B cell (primary cell): Measurements from ENCODE around the gene LONP2. TPM values are rescaled to one million over a fixed set of nuclear protein-coding genes. Genes with fewer than 3 reads are reported as not detected.

ENCODE experiments used
- ATAC-seq: fragments of 200-7000 bp; cut with Tn5 transposase; one replicate; pipeline ENCODE4 v1.10.0; 2021; ENCODE audit warnings: low read depth, mild to moderate bottlenecking, moderate number of reproducible peaks, moderate library complexity
- CTCF ChIA-PET: fragments of 350-600 bp; sonication (Branson Sonifier 250); formaldehyde crosslinking; loops from one replicate; lab custom pipeline; 2021; ENCODE audit warnings: antibody characterized with exemption, inconsistent platforms; lab: Charles Lee
- POLR2A ChIA-PET: fragments of 350-600 bp; sonication (Branson Sonifier 250); formaldehyde crosslinking; loops from one replicate; lab custom pipeline; 2021; ENCODE audit warnings: antibody characterized with exemption; lab: Charles Lee
- DNase-seq: peaks from one replicate; pipeline ENCODE4 v3.0.0; 2013
- H2AFZ ChIP-seq: 2 replicates; pipeline ENCODE4 v1.6.1; 2012; ENCODE audit warnings: mild to moderate bottlenecking, low read depth, low read length; ENCODE audit not compliant: insufficient read depth, poor library complexity, severe bottlenecking
- H3K27ac ChIP-seq, 2 donors: 1 replicate in 1 of 2; 2 replicates in 1 of 2; pipeline ENCODE4 v1.5.1; 2012 to 2013; ENCODE audit warnings: low read length in 2 of 2, mild to moderate bottlenecking in 2 of 2, moderate library complexity in 1 of 2
- H3K27me3 ChIP-seq, 4 experiments: fragments of 200-600 bp in 1 of 4; sonication (generic) in 1 of 4; replicated peaks in 1 of 4; 1 replicate in 2 of 4; 2 replicates in 2 of 4; pipeline versions ENCODE4 v1.6.1 to v1.7.0; 2013 to 2016; ENCODE audit warnings: low read length in 3 of 4, mild to moderate bottlenecking in 2 of 4, mixed read lengths in 1 of 4, moderate library complexity in 1 of 4; ENCODE audit not compliant: insufficient read depth in 4 of 4, control insufficient read depth in 3 of 4; ENCODE audit errors: control extremely low read depth in 1 of 4
- H3K36me3 ChIP-seq, 2 experiments: replicated peaks in 1 of 2; 1 replicate in 1 of 2; 2 replicates in 1 of 2; pipeline versions ENCODE4 v1.6.1 to v1.7.1; 2013; ENCODE audit warnings: low read length in 1 of 2; ENCODE audit not compliant: insufficient read depth in 2 of 2, control insufficient read depth in 1 of 2; ENCODE audit errors: control extremely low read depth in 1 of 2, extremely low read depth in 1 of 2
- H3K4me1 ChIP-seq, 2 donors: fragments of 200-600 bp in 1 of 2; sonication (generic) in 1 of 2; 1 replicate in 1 of 2; 2 replicates in 1 of 2; pipeline versions ENCODE4 v1.5.1 to v1.6.1; 2013 to 2017; ENCODE audit warnings: low read length in 2 of 2; ENCODE audit not compliant: control insufficient read depth in 2 of 2, insufficient read depth in 2 of 2
- H3K4me2 ChIP-seq: replicated peaks from 2 replicates; pipeline ENCODE3; 2012; ENCODE audit warnings: mild to moderate bottlenecking, low read depth, low read length; ENCODE audit not compliant: poor library complexity, severe bottlenecking
- H3K4me3 ChIP-seq, 5 experiments: fragments of 200-600 bp in 1 of 5; sonication (generic) in 1 of 5; 1 replicate in 3 of 5; 2 replicates in 2 of 5; pipeline versions ENCODE4 v1.5.1 to v1.7.0; 2011 to 2016; ENCODE audit warnings: low read length in 4 of 5, mild to moderate bottlenecking in 4 of 5, low read depth in 2 of 5, control low read depth in 1 of 5, moderate library complexity in 1 of 5; ENCODE audit not compliant: insufficient read depth in 1 of 5; ENCODE audit errors: control extremely low read depth in 1 of 5, extremely low read depth in 1 of 5
- H3K79me2 ChIP-seq: fragments of 200-600 bp; sonication (generic); one replicate; pipeline ENCODE4 v1.6.0; 2016; ENCODE audit warnings: low read length; ENCODE audit not compliant: control insufficient read depth, insufficient read depth
- H3K9ac ChIP-seq: fragments of 200-600 bp; sonication (generic); 2 replicates; pipeline ENCODE4 v1.6.1; 2017; ENCODE audit warnings: mild to moderate bottlenecking, low read length, moderate library complexity
- H3K9me3 ChIP-seq, 3 donors: one replicate each; pipeline versions ENCODE4 v1.6.1 to v1.7.1; 2013; ENCODE audit warnings: low read length in 2 of 3; ENCODE audit not compliant: control insufficient read depth in 2 of 3, insufficient read depth in 1 of 3; ENCODE audit errors: control extremely low read depth in 1 of 3
- H4K20me1 ChIP-seq: 2 replicates; pipeline ENCODE4 v1.6.0; 2012; ENCODE audit warnings: mild to moderate bottlenecking, low read length; ENCODE audit not compliant: insufficient read depth, control insufficient read depth, poor library complexity, severe bottlenecking
- H3K27ac Mint-ChIP-seq: one replicate; pipeline ENCODE4 v1.8.0; 2021; ENCODE audit warnings: mixed read lengths
- H3K27me3 Mint-ChIP-seq: one replicate; pipeline ENCODE4 v1.8.0; 2021; ENCODE audit warnings: mixed read lengths
- H3K4me1 Mint-ChIP-seq: one replicate; pipeline ENCODE4 v1.8.0; 2021; ENCODE audit warnings: mixed read lengths
- H3K4me3 Mint-ChIP-seq: one replicate; pipeline ENCODE4 v1.8.0; 2021; ENCODE audit warnings: mixed read lengths
- H3K9me3 Mint-ChIP-seq: one replicate; pipeline ENCODE4 v1.8.0; 2022; ENCODE audit warnings: mixed read lengths; ENCODE audit not compliant: insufficient read depth
- EZH2 ChIP-seq: IDR thresholded peaks from 2 replicates; pipeline ENCODE4 v1.6.1; 2012; ENCODE audit warnings: borderline replicate concordance, low read depth, mild to moderate bottlenecking, moderate library complexity, low read length; ENCODE audit not compliant: insufficient read depth, poor library complexity, severe bottlenecking
- WGBS: methylation state at CpG from one replicate; pipeline ENCODE4 v1.1.5; 2013; ENCODE audit warnings: missing lambda C conversion rate; ENCODE audit not compliant: insufficient coverage; 5-methylcytosine and 5-hydroxymethylcytosine counted together
- intact Hi-C: fragments of 100-400 bp; cut with micrococcal nuclease; formaldehyde crosslinking; loops from one replicate; pipeline ENCODE4 v1.10.0; 2022
- polyA minus RNA-seq: library from RNA; depleted of rRNA, polyadenylated mRNA; stranded (reverse); fragments of >200 nt; gene quantifications from 2 replicates; pipeline ENCODE4 v1.2.3, GENCODE V29; 2012
- polyA plus RNA-seq: library from polyadenylated mRNA; depleted of rRNA; stranded (reverse); fragments of >200 nt; gene quantifications from 2 replicates; pipeline ENCODE4 v1.2.3, GENCODE V29; 2012
- total RNA-seq, 2 donors: library from RNA; stranded (reverse); fragments of 120-200 nt in 1 of 2; gene quantifications; 1 replicate in 1 of 2; 2 replicates in 1 of 2; pipeline versions ENCODE4 v1.2.3 to v1.2.4, GENCODE V29; 2013 to 2022
- TF ChIP-seq, protein P1 (sequence below): fragments of 200-600 bp; IDR thresholded peaks from one replicate; pipeline ENCODE4 v1.8.0; 2022; ENCODE audit warnings: antibody characterized with exemption, mild to moderate bottlenecking

LONP2 gene, protein sequence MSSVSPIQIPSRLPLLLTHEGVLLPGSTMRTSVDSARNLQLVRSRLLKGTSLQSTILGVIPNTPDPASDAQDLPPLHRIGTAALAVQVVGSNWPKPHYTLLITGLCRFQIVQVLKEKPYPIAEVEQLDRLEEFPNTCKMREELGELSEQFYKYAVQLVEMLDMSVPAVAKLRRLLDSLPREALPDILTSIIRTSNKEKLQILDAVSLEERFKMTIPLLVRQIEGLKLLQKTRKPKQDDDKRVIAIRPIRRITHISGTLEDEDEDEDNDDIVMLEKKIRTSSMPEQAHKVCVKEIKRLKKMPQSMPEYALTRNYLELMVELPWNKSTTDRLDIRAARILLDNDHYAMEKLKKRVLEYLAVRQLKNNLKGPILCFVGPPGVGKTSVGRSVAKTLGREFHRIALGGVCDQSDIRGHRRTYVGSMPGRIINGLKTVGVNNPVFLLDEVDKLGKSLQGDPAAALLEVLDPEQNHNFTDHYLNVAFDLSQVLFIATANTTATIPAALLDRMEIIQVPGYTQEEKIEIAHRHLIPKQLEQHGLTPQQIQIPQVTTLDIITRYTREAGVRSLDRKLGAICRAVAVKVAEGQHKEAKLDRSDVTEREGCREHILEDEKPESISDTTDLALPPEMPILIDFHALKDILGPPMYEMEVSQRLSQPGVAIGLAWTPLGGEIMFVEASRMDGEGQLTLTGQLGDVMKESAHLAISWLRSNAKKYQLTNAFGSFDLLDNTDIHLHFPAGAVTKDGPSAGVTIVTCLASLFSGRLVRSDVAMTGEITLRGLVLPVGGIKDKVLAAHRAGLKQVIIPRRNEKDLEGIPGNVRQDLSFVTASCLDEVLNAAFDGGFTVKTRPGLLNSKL
- 84.2 and 87.2 TPM in 2 replicates for total RNA-seq
- total RNA-seq (2013) = 51.0 TPM
- polyA plus RNA-seq = 33.6 and 39.3 TPM in 2 replicates
- 33.5 and 49.2 TPM in 2 replicates for polyA minus RNA-seq

DNA sequence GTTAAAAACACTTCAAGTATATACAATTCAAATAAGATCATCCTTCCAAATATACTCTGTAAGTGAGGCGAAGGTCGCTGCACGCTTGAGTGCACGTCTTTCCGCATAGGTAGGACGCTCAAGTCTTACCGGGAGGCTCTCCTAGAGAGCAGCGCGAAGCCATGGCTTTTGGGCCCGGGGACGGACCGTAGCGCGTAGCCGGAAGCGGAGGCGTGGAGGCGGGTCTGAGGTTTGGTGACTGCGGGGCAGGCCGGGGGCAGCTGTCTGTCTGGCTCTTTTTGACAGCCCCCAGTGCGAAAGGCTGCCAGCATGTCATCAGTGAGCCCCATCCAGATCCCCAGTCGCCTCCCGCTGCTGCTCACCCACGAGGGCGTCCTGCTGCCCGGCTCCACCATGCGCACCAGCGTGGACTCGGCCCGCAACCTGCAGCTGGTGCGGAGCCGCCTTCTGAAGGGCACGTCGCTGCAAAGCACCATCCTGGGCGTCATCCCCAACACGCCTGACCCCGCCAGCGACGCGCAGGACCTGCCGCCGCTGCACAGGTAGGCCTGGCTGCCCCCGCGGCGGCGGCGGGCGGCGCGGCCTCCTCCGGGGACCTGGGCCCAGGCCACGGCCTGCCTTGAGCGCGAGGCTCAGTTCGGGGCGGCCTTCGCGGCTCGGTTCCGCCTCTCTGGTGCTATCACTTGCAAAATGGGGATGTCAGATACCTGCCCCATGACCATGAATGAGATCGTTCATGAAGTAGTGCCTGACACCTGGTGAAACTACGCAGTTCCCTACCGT is at the start of gene LONP2:
Gene LONP2 (plus strand): TSS at position 221 of the 783 bp plus-strand sequence. CDS start 89 bp downstream, at position 310.
- under 1% methylated on average over 63 of the region's 63 CpGs for WGBS
- H3K4me1 Mint-ChIP-seq = peaks cover 27% of the 10 kb centered on the region
- Histone ChIP-seq H3K79me2 (peaks cover 57% of the 10 kb centered on the region), H3K36me3 (peaks cover 0 to 5% of the 10 kb centered on the region in 2 experiments), H3K9ac (peak within 1 kb of the TSS; percentile 69), H2AFZ (peak within 1 kb of the TSS; percentile 73), H3K27me3 (no peaks in the 10 kb centered on the region), H3K9me3 (peaks cover 0 to 2% (median 0%) of the 10 kb centered on the region in 3 donors), H4K20me1 (peaks cover 27% of the 10 kb centered on the region), H3K4me2 (peak within 1 kb of the TSS; percentile 81), H3K4me1 (peaks cover 16 to 22% of the 10 kb centered on the region in 2 donors), H3K27ac (peak within 1 kb of the TSS; percentile 78 to 90), H3K4me3 (peak within 1 kb of the TSS; percentile 60 to 87 (median 78))
- ChIA-PET POLR2A (no interaction called here), CTCF (interaction anchor here (2.0 kb wide), 1 partner anchor 386 kb away, joined by 4 read pairs; no protein-coding TSS in a partner anchor)
- H3K27ac Mint-ChIP-seq = peak within 1 kb of the TSS; percentile 79
- H3K27me3 Mint-ChIP-seq = no peaks in the 10 kb centered on the region
- peak; percentile 96 for ATAC-seq
- TF ChIP-seq, protein P1, sequence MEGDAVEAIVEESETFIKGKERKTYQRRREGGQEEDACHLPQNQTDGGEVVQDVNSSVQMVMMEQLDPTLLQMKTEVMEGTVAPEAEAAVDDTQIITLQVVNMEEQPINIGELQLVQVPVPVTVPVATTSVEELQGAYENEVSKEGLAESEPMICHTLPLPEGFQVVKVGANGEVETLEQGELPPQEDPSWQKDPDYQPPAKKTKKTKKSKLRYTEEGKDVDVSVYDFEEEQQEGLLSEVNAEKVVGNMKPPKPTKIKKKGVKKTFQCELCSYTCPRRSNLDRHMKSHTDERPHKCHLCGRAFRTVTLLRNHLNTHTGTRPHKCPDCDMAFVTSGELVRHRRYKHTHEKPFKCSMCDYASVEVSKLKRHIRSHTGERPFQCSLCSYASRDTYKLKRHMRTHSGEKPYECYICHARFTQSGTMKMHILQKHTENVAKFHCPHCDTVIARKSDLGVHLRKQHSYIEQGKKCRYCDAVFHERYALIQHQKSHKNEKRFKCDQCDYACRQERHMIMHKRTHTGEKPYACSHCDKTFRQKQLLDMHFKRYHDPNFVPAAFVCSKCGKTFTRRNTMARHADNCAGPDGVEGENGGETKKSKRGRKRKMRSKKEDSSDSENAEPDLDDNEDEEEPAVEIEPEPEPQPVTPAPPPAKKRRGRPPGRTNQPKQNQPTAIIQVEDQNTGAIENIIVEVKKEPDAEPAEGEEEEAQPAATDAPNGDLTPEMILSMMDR = no peak
- TF ChIP-seq EZH2 = no peak
- intact Hi-C loops = loop anchor here (1.0 to 10.0 kb wide), 4 partner anchors 301 to 1557 kb away; partner anchors contain the start of genes N4BP1, NETO2, ORC6 and VPS35
- DNase-seq = peak; percentile 91
- peak within 1 kb of the TSS; percentile 91 for H3K4me3 Mint-ChIP-seq
- peaks cover 4% of the 10 kb centered on the region for H3K9me3 Mint-ChIP-seq
